ENCODE data around the gene SART1.

Gene SART1

GRCh38 chr11:65961267-65962140 is at the start of gene SART1:
SART1 (plus strand) TSS chr11:65961734; CDS start chr11:65961781, 47 bp downstream.
- Histone ChIP-seq H2AFZ (peak within 1 kb of the TSS; percentile 97), H3K4me2 (ENCODE audit: low read length) (peak within 1 kb of the TSS; percentile 78), H3K27me3 (ENCODE audit: control insufficient read depth, insufficient read depth, low read length) (no peaks in the 10 kb centered on the region), H3K36me3 (ENCODE audit: control insufficient read depth, insufficient read depth, low read length) (no peaks in the 10 kb centered on the region), H3K79me2 (peaks cover 12% of the 10 kb centered on the region), H3K9ac (peak within 1 kb of the TSS; percentile 72), H3K9me3 (ENCODE audit: control insufficient read depth, low read length) (no peaks in the 10 kb centered on the region), H3K27ac (peak within 1 kb of the TSS; percentile 90), H3K4me3 (ENCODE audit: low read depth, low read length) (peak within 1 kb of the TSS; percentile 91), H3K4me1 (peaks cover 7% of the 10 kb centered on the region)
- TF ChIP-seq CTCF (IDR thresholded peaks at IDR 0.05), result no peak

GRCh38 chr11:65912845-65913244 is 48.7 kb upstream of the SART1 start:
- H3K9ac ChIP-seq, result no peak overlapping the region
- H3K36me3 ChIP-seq (ENCODE audit: control insufficient read depth, insufficient read depth, low read length), result no peaks in the 10 kb centered on the region
- no peak overlapping the region for H3K4me2 ChIP-seq (ENCODE audit: low read length)
- TF ChIP-seq CTCF (IDR thresholded peaks at IDR 0.05), result no peak
- H3K27me3 ChIP-seq (ENCODE audit: control insufficient read depth, insufficient read depth, low read length), result no peaks in the 10 kb centered on the region
- H3K4me3 ChIP-seq (ENCODE audit: low read depth, low read length), result no peak overlapping the region
- H3K4me1 ChIP-seq, result peaks cover 2% of the 10 kb centered on the region
- H3K9me3 ChIP-seq (ENCODE audit: control insufficient read depth, low read length), result no peaks in the 10 kb centered on the region
- peaks cover under 1% of the 10 kb centered on the region for H3K79me2 ChIP-seq
- H2AFZ ChIP-seq, result no peak overlapping the region
- no peak overlapping the region for H3K27ac ChIP-seq

GRCh38 chr11:65915101-65915820 is 46.3 kb upstream of the SART1 start:
- no peak overlapping the region for H3K27ac ChIP-seq
- no peak overlapping the region for H2AFZ ChIP-seq
- H3K79me2 ChIP-seq, result peaks cover 2% of the 10 kb centered on the region
- no peaks in the 10 kb centered on the region for H3K27me3 ChIP-seq (ENCODE audit: control insufficient read depth, insufficient read depth, low read length)
- H3K36me3 ChIP-seq (ENCODE audit: control insufficient read depth, insufficient read depth, low read length), result no peaks in the 10 kb centered on the region
- no peak overlapping the region for H3K4me2 ChIP-seq (ENCODE audit: low read length)
- no peak overlapping the region for H3K4me3 ChIP-seq (ENCODE audit: low read depth, low read length)
- no peak overlapping the region for H3K9ac ChIP-seq
- peaks cover 2% of the 10 kb centered on the region for H3K4me1 ChIP-seq
- H3K9me3 ChIP-seq (ENCODE audit: control insufficient read depth, low read length), result no peaks in the 10 kb centered on the region
- no peak for TF ChIP-seq CTCF (IDR thresholded peaks at IDR 0.05)

GRCh38 chr11:65915821-65916251 is 45.7 kb upstream of the SART1 start:
- H3K27ac ChIP-seq, result no peak overlapping the region
- H3K4me3 ChIP-seq (ENCODE audit: low read depth, low read length), result no peak overlapping the region
- H3K27me3 ChIP-seq (ENCODE audit: control insufficient read depth, insufficient read depth, low read length), result no peaks in the 10 kb centered on the region
- H3K9me3 ChIP-seq (ENCODE audit: control insufficient read depth, low read length), result no peaks in the 10 kb centered on the region
- H3K9ac ChIP-seq, result no peak overlapping the region
- H3K79me2 ChIP-seq, result peaks cover 2% of the 10 kb centered on the region
- TF ChIP-seq CTCF (IDR thresholded peaks at IDR 0.05), result no peak
- H3K4me2 ChIP-seq (ENCODE audit: low read length), result no peak overlapping the region
- H3K4me1 ChIP-seq, result peaks cover 2% of the 10 kb centered on the region
- H2AFZ ChIP-seq, result no peak overlapping the region
- no peaks in the 10 kb centered on the region for H3K36me3 ChIP-seq (ENCODE audit: control insufficient read depth, insufficient read depth, low read length)
